ENCODE data around the gene SCARB1.
"Not testable (repeated sequence)": the region's sequence is repeated elsewhere in the genome, so short reads cannot be mapped to it uniquely, and the experiment has no call there.

The SCARB1 gene

DNA sequence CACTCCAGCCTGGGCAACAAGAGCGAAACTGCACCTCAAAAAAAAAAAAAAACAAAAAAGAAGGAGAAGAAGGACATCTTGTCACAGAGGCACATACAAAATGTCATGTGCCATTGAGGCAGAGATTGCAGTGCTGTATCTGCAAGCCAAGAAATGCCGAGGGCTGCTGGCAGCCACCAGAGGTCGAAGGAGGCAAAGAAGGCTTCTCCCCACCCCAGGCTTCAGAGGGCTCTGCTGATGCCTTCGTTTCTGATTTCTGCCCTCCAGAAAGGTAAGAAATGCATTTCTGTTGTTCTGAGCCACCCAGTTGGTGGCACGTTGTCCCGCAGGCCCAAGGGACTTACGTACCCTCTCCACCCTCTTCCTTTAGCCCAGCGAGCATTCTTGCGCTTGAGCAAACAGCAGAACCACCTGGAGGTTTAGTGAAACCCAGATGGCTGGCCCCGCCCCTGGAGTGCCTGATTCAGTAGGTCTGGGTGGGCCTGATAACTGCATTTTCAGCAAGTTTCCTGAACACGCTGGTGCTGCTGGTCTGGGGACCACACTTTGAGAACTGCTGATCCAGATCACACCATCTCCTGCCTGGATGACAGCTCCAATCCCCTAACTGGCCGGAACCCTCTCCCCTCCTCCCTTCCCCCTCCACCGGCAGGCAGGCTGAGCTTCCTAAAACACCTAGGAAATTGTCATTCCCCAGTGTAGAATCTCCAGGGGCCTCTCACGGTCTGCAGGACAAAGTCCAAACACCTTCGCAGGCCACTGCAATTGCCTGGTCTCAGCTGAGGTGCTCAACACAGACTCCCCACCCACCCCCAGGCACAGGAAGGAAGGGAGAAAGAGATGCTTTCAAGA, 21.1 kb upstream of the SCARB1 start:
- Histone ChIP-seq H3K27ac (no peak overlapping the region), H3K36me3 (no peaks in the 10 kb centered on the region), H3K4me1 (ENCODE audit: control insufficient read depth in 1 of 2, insufficient read depth in 1 of 2, low read depth in 1 of 2, low read length in 1 of 2) (peaks cover 41 to 42% of the 10 kb centered on the region in 2 experiments), H3K9me3 (no peaks in the 10 kb centered on the region), H3K4me3 (ENCODE audit: low read depth in 1 of 2, low read length in 1 of 2) (no peak overlapping the region), H3K27me3 (no peaks in the 10 kb centered on the region)
- TF ChIP-seq, protein P1, sequence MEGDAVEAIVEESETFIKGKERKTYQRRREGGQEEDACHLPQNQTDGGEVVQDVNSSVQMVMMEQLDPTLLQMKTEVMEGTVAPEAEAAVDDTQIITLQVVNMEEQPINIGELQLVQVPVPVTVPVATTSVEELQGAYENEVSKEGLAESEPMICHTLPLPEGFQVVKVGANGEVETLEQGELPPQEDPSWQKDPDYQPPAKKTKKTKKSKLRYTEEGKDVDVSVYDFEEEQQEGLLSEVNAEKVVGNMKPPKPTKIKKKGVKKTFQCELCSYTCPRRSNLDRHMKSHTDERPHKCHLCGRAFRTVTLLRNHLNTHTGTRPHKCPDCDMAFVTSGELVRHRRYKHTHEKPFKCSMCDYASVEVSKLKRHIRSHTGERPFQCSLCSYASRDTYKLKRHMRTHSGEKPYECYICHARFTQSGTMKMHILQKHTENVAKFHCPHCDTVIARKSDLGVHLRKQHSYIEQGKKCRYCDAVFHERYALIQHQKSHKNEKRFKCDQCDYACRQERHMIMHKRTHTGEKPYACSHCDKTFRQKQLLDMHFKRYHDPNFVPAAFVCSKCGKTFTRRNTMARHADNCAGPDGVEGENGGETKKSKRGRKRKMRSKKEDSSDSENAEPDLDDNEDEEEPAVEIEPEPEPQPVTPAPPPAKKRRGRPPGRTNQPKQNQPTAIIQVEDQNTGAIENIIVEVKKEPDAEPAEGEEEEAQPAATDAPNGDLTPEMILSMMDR (IDR thresholded peaks at IDR 0.05): no peak

DNA sequence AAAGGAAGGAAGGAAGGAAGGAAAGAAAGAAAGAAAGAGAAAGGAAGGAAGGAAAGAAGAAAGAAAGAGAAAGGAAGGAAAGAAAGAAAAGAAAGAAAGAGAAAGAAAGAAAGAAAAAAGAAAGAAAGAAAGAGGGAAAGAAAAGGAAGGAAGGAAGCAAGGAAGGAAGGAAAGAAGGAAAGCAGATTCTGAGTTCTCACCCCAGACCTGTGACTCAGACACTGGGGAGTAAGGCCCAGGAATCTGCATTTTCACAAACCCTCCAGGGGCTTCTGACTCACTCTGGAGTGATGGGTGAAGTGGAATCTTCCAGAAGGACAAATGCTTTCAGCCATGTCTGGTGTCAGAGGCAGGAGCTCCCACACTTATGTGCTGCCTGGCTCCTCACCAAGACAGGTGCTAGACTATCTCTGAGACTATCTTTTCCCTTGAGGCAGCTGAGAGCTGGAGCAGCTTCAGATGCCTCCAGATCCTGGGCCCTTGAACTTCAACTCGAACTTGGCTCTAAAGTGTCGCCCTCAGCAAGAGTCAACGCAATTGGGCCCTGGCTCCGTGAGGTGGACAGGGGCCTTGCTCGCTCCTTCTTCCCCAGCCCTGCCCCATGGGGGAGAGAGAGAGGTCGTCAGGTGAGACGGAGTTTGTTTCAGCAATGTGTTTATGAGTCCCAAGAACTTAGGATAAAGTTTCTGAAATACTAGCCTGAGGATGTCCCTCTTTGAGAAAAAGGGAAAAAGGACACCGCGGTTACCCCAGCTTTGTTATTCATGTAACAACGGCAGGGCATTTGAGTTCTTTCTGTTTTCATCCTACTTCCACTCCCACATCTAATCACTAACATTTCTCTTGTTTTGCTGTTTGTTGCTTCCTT, 19.8 kb upstream of the SCARB1 start:
- Histone ChIP-seq H3K36me3 (no peaks in the 10 kb centered on the region), H3K4me3 (ENCODE audit: low read depth in 1 of 2, low read length in 1 of 2) (no peak overlapping the region), H3K4me1 (ENCODE audit: control insufficient read depth in 1 of 2, insufficient read depth in 1 of 2, low read depth in 1 of 2, low read length in 1 of 2) (peaks cover 43 to 46% of the 10 kb centered on the region in 2 experiments), H3K27ac (no peak overlapping the region), H3K9me3 (no peaks in the 10 kb centered on the region), H3K27me3 (no peaks in the 10 kb centered on the region)
- TF ChIP-seq, protein P1 (IDR thresholded peaks at IDR 0.05): no peak

DNA sequence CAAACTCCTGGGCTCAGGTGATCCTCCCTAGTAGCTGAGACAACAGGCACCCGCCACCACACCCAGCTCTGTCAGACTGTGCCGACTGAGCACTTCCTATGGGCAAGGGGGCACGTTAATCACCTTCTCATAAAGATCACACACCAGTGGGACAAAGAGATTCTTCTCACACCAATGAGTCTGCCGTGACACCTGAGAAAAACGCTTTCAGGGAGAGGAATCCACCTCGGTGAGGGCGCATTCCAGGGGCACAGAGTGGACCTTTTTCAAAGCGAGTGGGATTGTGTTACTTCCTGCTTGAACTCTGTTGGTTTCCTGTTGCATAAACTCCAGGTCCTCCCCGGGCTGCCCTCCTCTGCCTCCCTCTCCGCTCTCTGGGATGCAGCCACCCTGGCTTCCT, 17.5 kb upstream of the SCARB1 start:
- H3K27ac ChIP-seq: peak overlapping the region; percentile 81
- H3K4me3 ChIP-seq (ENCODE audit: low read depth in 1 of 2, low read length in 1 of 2): peak overlapping the region; percentile 43 to 54
- no peaks in the 10 kb centered on the region for H3K27me3 ChIP-seq
- TF ChIP-seq, protein P1 (IDR thresholded peaks at IDR 0.05): no peak
- H3K9me3 ChIP-seq: no peaks in the 10 kb centered on the region
- no peaks in the 10 kb centered on the region for H3K36me3 ChIP-seq
- peaks cover 43 to 46% of the 10 kb centered on the region in 2 experiments for H3K4me1 ChIP-seq (ENCODE audit: control insufficient read depth in 1 of 2, insufficient read depth in 1 of 2, low read depth in 1 of 2, low read length in 1 of 2)

DNA sequence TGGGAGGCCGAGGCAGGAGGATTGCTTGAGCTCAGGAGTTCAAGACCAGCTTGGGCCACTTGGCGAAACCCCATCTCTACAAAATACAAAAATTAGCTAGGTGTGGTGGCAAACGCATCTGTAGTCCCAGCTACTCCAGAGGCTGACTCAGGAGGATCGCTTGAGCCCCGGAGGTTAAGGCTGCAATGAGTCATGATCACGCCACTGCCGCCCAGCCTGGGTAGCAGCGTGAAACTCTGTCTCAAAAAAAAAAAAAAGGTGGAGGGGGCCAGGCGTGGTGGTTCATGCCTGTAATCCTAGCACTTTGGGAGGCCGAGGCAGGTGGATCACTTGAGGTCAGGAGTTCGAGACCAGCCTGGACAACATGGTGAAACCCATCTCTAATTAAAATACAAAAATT, 16.7 kb upstream of the SCARB1 start:
- H3K27me3 ChIP-seq; H3K4me3 ChIP-seq (ENCODE audit: low read depth in 1 of 2, low read length in 1 of 2); H3K36me3 ChIP-seq; H3K9me3 ChIP-seq: not testable (repeated sequence)
- Histone ChIP-seq H3K27ac (peak overlapping the region; percentile 57), H3K4me1 (ENCODE audit: control insufficient read depth in 1 of 2, insufficient read depth in 1 of 2, low read depth in 1 of 2, low read length in 1 of 2) (peaks cover 43 to 46% of the 10 kb centered on the region in 2 experiments)

DNA sequence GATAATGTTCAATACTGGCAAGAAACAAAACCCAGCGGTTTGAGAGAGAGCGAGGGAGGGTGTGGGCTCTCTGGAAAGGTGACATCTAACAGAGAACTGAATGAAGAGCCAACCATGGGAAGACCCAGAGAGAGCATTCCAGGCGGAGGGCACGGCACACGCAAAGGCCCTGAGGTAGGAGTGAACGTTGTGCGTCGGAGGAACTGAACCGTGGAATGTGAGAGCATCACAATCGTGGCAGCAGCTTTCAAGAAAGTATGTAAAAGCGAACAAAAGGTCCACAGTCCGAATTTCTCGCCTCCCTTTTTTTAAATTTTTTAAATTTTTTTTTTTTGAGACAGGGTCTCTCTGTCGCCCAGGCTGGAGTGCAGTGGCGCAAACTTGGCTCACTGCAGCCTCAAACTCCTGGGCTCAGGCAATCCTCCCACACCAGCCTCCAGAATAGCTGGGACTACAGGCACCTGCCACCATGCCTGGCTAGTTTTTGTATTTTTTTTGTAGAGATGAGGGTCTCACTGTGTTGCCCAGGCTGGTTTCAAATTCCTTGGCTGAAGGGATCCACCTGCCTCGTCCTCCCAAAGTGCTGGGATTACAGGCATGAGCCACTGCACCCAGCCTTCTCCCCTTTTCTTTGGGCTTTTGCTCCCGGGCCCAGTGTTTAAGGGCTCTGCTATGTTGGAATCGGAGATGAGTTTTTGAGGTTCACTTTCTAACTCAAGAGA, 15.3 kb upstream of the SCARB1 start:
- Histone ChIP-seq H3K36me3 (no peaks in the 10 kb centered on the region), H3K4me3 (ENCODE audit: low read depth in 1 of 2, low read length in 1 of 2) (no peak overlapping the region), H3K27me3 (no peaks in the 10 kb centered on the region), H3K4me1 (ENCODE audit: control insufficient read depth in 1 of 2, insufficient read depth in 1 of 2, low read depth in 1 of 2, low read length in 1 of 2) (peaks cover 47 to 50% of the 10 kb centered on the region in 2 experiments), H3K27ac (no peak overlapping the region), H3K9me3 (no peaks in the 10 kb centered on the region)
- TF ChIP-seq, protein P1 (IDR thresholded peaks at IDR 0.05): no peak
